HG03135 (cell line): ENCODE data around the gene NAP1L5.

Source experiments
- ATAC-seq: cut with Tn5 transposase; IDR thresholded peaks from one replicate; pipeline ENCODE4 v1.9.1; 2021; ENCODE audit warnings: mild to moderate bottlenecking, moderate library complexity; ENCODE audit not compliant: unreplicated experiment

The NAP1L5 gene

GRCh38 chr4:88697588-88698329 is at the start of gene NAP1L5:
NAP1L5 (minus strand) TSS chr4:88697829; CDS start chr4:88697754, 75 bp downstream.
- peak; percentile 87 for ATAC-seq

GRCh38 chr4:88747351-88747750 is 49.7 kb upstream of the NAP1L5 start:
- ATAC-seq, result no peak

GRCh38 chr4:88746206-88746605 is 48.6 kb upstream of the NAP1L5 start:
- no peak for ATAC-seq

DNA sequence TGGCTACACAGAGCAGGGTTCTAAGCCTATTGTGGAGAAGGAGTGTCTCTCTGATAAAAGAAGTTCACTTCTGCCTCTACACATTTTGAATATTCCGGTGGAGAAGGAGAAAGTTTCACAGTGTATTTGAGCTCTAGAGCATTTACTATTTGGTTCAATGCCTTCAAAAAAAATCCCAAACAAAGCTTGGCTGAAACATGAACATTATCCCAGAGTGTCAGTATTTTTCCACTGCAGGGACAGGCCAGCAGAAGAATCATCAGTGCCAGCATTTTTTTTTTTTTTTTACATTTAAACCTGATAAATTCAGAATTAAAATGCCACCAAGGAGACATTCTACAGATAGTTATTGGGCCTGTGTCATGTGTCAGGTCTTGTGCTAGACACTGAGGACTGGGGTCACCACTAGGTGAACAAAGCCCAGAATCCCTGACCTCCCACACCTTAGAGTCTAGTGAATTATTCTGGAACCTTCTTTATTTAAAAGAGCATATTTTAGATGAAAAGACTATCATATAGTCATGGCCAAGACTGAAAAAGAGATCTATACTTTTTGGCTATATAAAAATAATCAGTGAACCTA is 48.0 kb upstream of the NAP1L5 start:
- ATAC-seq, result no peak

DNA sequence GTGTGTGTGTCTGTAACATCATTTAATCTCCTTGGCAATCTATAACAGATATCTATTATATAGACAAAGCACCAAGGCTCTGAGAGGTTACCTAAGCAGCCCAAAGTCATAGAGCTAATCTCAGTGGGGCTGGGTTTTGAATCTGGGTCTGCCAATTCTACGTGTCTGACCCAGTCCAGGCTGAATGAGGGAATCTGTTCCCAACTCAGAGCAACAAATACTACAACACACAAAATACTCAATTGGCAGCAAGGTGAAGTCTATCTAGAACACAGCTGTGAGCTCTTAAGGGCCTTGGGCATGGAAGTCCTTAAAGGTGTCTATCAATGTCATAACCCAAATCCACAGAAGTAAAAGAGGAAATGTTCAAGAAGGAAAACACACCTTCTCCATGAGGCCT is 47.5 kb upstream of the NAP1L5 start:
- no peak for ATAC-seq

DNA sequence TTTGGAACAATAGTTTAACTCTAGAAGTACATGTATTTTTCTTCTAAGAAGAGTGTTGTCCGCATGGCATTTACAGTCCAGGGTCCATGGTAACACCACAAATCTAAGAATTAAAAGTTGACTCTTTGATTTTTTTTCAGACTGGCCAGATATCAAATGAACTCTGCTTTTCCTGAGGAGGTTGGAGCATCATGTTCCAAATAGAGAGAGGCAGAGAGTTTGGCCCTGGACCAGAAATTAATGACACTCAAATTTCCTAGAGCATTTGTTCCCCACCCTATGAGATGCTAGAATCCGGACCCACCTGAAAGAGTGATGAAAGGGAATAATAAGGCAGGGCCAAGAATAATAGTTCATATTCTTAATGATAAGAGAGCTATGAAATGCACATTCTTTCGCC is 47.0 kb upstream of the NAP1L5 start:
- ATAC-seq, result no peak

DNA sequence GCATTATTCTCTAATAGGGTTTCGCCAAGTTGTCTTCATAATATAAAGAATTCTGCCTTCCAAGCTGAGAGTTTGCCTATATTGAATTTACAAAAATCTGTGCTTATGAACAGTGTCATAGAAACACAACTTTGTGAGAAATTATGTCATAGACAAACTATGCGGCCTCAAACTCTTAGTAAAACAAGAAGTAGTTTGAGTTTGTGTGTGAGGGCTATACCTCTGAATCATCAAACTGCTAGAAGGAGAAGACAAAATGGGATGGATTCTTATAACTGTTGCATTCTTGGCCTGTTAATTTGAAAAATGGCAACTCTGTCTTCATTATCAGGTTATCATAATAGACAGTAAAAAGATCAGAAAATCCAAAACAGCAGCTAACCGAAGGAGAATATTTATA is 46.1 kb upstream of the NAP1L5 start:
- no peak for ATAC-seq

- no peak for ATAC-seq
These were observed 44.9 kb upstream of the NAP1L5 start for GRCh38 chr4:88742561-88742960.

DNA sequence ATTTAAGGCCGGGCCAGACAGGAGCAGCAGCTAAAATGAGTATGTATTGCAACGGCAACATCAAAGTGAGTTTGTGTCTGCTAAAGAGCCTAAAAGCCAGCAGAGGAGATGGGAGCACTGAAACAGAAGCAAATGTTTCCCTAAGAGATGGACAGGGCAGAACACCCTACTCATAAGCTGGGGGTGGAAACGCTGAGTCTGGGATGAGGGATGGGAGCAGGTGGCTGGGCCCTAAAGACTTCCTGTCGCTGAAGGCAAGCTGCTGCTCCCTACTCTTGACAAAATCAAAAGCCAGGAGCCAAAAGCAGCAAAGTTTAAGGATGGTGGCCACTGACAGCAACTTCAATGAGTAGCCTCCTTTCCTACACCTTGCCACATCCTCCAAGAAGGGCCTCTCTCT is 40.6 kb upstream of the NAP1L5 start:
- no peak for ATAC-seq

GRCh38 chr4:88737307-88737941 is 39.8 kb upstream of the NAP1L5 start:
- ATAC-seq, result peak; percentile 96

- ATAC-seq, result no peak
These were observed 38.6 kb upstream of the NAP1L5 start for GRCh38 chr4:88736264-88736663.

GRCh38 chr4:88735564-88735963 is 37.9 kb upstream of the NAP1L5 start:
- ATAC-seq, result no peak

GRCh38 chr4:88734403-88734949 is 36.8 kb upstream of the NAP1L5 start:
- ATAC-seq, result no peak

GRCh38 chr4:88732714-88733368 is 35.2 kb upstream of the NAP1L5 start:
- no peak for ATAC-seq

- no peak for ATAC-seq
These were observed 33.8 kb upstream of the NAP1L5 start for GRCh38 chr4:88731381-88731780.

- no peak for ATAC-seq
These were observed 33.2 kb upstream of the NAP1L5 start for GRCh38 chr4:88730811-88731210.

- no peak for ATAC-seq
These were observed 31.6 kb upstream of the NAP1L5 start for GRCh38 chr4:88729146-88729760.

- no peak for ATAC-seq
These were observed 30.5 kb upstream of the NAP1L5 start for GRCh38 chr4:88728146-88728545.

DNA sequence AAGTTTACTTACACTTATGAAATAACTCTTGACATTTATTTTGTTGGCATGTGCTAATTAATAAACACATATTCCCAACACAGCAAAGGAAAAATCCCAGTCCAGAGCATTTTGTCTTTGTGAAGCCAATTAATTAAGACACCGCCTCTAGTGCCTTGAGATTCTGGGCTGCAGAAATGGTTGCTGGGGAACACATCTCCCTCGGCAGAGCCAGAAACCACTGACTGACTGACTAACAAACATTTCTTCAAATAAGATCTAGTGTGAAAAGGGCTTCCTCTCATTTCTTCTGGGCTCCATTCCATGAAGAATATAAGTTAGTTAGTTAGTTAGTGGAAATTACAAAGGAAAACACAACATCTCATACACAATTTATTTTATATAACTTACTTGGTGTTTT is 28.4 kb upstream of the NAP1L5 start:
- ATAC-seq, result no peak

DNA sequence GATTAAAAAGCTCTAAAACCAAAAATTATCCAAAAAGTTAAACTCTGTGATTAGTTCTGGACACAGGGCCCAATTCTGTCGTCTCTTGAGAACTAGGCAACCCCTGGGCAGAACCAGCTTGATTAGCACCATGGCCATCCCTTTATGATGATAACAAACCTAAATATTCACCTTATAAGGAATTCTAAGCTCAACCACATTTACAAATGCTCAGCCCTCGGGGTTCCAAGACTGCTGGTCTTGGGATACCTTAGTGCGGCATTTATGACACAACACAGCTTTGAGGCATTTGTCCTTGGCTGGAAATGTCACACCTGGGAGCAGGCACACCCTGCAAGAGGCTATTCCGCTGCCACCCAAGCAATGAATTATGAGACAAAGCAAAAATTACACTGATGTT is 27.5 kb upstream of the NAP1L5 start:
- no peak for ATAC-seq

- no peak for ATAC-seq
These were observed 26.8 kb upstream of the NAP1L5 start for GRCh38 chr4:88724406-88724805.
